Neural progenitor cell (in vitro differentiated cells): ENCODE data around the gene ERO1B. TPM values are rescaled to one million over a fixed set of nuclear protein-coding genes. Genes with fewer than 3 reads are reported as not detected.

Source experiments
- DNase-seq: peaks from one replicate; pipeline ENCODE4 v3.0.0-alpha.2; 2016; ENCODE audit warnings: low spot score
- H2AFZ ChIP-seq: fragments of 200-600 bp; sonication (generic); replicated peaks from 2 replicates; pipeline ENCODE4 v1.6.1; 2016; ENCODE audit warnings: antibody characterized with exemption
- H3F3A ChIP-seq: fragments of 200-600 bp; sonication (generic); 2 replicates; pipeline ENCODE4 v1.6.1; 2016; ENCODE audit warnings: antibody characterized with exemption, low read depth
- H3K27ac ChIP-seq: fragments of 200-600 bp; sonication (generic); 2 replicates; pipeline ENCODE4 v1.5.1; 2016; ENCODE audit warnings: mild to moderate bottlenecking
- H3K27me3 ChIP-seq: fragments of 200-600 bp; sonication (generic); 2 replicates; pipeline ENCODE4 v1.6.1; 2016; ENCODE audit warnings: mild to moderate bottlenecking, moderate library complexity
- H3K36me3 ChIP-seq: fragments of 200-600 bp; sonication (generic); 2 replicates; pipeline ENCODE4 v1.5.1; 2016
- H3K4me1 ChIP-seq: fragments of 200-600 bp; sonication (generic); 2 replicates; pipeline ENCODE4 v1.6.1; 2016; ENCODE audit warnings: mixed run types
- H3K4me2 ChIP-seq: fragments of 200-600 bp; sonication (generic); 2 replicates; pipeline ENCODE4 v1.6.1; 2016
- H3K4me3 ChIP-seq: fragments of 200-600 bp; sonication (generic); 2 replicates; pipeline ENCODE4 v1.5.1; 2016
- H3K79me2 ChIP-seq: fragments of 200-600 bp; sonication (generic); 2 replicates; pipeline ENCODE4 v1.6.1; 2016; ENCODE audit warnings: low read depth
- H3K9ac ChIP-seq: fragments of 200-600 bp; sonication (generic); 2 replicates; pipeline ENCODE4 v1.6.1; 2016
- H3K9me3 ChIP-seq: fragments of 200-600 bp; sonication (generic); 2 replicates; pipeline ENCODE4 v1.5.1; 2016; ENCODE audit warnings: low read depth
- H4K20me1 ChIP-seq: fragments of 200-600 bp; sonication (generic); 2 replicates; pipeline ENCODE4 v1.6.1; 2016; ENCODE audit warnings: low read depth
- H3K27ac Mint-ChIP-seq: 3 replicates; pipeline ENCODE4 v1.8.0; 2021; ENCODE audit warnings: mixed read lengths
- H3K27me3 Mint-ChIP-seq: 2 replicates; pipeline ENCODE4 v1.8.0; 2022; ENCODE audit warnings: low read depth, mild to moderate bottlenecking, inconsistent platforms, moderate library complexity, mixed read lengths; ENCODE audit not compliant: insufficient read depth
- H3K36me3 Mint-ChIP-seq: 3 replicates; pipeline ENCODE4 v1.8.0; 2021; ENCODE audit warnings: mixed read lengths
- H3K4me1 Mint-ChIP-seq: 3 replicates; pipeline ENCODE4 v1.8.0; 2021; ENCODE audit warnings: mixed read lengths
- H3K4me3 Mint-ChIP-seq: 3 replicates; pipeline ENCODE4 v1.8.0; 2021; ENCODE audit warnings: mild to moderate bottlenecking, moderate library complexity, mixed read lengths
- H3K9me3 Mint-ChIP-seq: 3 replicates; pipeline ENCODE4 v1.8.0; 2020; ENCODE audit warnings: mixed read lengths
- EZH2 ChIP-seq: fragments of 200-600 bp; sonication (generic); IDR thresholded peaks from 2 replicates; pipeline ENCODE4 v1.6.1; 2017; ENCODE audit warnings: antibody characterized with exemption, mild to moderate bottlenecking, moderate library complexity
- EZH2phosphoT487 ChIP-seq: fragments of 200-600 bp; sonication (generic); IDR thresholded peaks from 2 replicates; pipeline ENCODE4 v1.6.1; 2017; ENCODE audit warnings: antibody characterized with exemption
- total RNA-seq: library from RNA; depleted of rRNA; stranded (reverse); fragments of >200 nt; gene quantifications from 2 replicates; pipeline ENCODE4 v1.2.3, GENCODE V29; 2015; ENCODE audit warnings: low replicate concordance
- TF ChIP-seq, protein P1 (sequence below): fragments of 200-600 bp; sonication (generic); IDR thresholded peaks from 2 replicates; pipeline ENCODE4 v1.5.1; 2017; ENCODE audit warnings: antibody characterized with exemption, mild to moderate bottlenecking

ERO1B gene
- total RNA-seq, 1 donor from 2014 or later, result 6.7 TPM

DNA sequence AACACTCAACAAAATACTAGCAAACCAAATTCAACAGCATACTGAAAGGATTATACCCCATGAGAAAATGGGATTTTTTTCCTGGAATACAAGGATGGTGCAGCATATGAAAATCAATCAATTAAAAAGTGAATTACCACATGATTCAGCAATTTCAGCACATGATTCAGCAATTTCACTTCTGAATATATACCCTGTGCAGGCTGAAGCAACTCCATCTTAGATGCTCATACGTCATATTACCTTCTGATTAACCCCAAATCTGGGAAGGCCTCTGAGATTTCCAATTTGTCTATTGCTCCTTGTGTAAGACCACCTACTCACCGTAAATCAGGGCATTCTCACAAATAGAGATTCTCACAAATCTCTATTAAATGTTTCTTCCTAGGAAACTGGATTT lies 43.8 kb upstream of the ERO1B start:
- Histone ChIP-seq H3F3A (no peaks in the 10 kb centered on the region), H4K20me1 (no peaks in the 10 kb centered on the region), H3K27me3 (no peaks in the 10 kb centered on the region), H3K36me3 (peaks cover 8% of the 10 kb centered on the region), H3K9me3 (peaks cover 5% of the 10 kb centered on the region), H3K4me3 (no peak overlapping the region), H3K4me2 (no peak overlapping the region), H3K79me2 (no peaks in the 10 kb centered on the region), H3K9ac (no peak overlapping the region), H2AFZ (no peak overlapping the region), H3K4me1 (no peaks in the 10 kb centered on the region), H3K27ac (no peak overlapping the region)
- H3K27me3 Mint-ChIP-seq, result no peaks in the 10 kb centered on the region
- H3K27ac Mint-ChIP-seq, result no peak overlapping the region
- no peaks in the 10 kb centered on the region for H3K4me1 Mint-ChIP-seq
- H3K9me3 Mint-ChIP-seq, result peaks cover 23% of the 10 kb centered on the region
- no peak for DNase-seq
- H3K4me3 Mint-ChIP-seq, result no peak overlapping the region
- no peaks in the 10 kb centered on the region for H3K36me3 Mint-ChIP-seq
- TF ChIP-seq EZH2, result no peak
- no peak for TF ChIP-seq EZH2phosphoT487

DNA sequence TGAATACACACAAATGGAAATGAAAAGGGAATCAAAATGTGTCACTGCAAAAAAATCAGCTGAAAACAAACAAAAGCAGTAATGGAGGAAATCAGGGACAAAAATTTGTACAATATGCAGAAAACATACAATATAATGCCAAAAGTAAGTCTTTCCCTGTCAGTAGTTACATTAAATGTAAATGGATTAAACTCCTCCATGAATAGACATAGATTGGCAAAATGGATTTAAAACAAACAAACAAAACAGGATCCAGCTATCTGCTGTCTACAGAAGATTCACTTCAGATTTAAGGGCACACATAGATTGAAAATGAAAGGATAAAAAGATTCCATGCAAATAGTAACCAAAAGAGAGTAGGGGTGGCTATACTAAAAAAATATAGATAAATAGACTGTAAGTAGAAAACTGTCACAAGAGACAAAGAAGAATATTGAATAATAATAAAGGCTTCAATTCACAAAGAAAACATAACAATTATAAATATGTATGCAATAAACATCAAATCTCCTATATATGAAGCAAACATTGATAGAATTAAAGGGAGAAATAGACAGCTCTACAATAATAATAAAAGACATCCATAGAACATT lies 42.2 kb upstream of the ERO1B start:
- no peak for DNase-seq
- H3K36me3 Mint-ChIP-seq, result no peaks in the 10 kb centered on the region
- no peak for TF ChIP-seq EZH2
- TF ChIP-seq, protein P1, sequence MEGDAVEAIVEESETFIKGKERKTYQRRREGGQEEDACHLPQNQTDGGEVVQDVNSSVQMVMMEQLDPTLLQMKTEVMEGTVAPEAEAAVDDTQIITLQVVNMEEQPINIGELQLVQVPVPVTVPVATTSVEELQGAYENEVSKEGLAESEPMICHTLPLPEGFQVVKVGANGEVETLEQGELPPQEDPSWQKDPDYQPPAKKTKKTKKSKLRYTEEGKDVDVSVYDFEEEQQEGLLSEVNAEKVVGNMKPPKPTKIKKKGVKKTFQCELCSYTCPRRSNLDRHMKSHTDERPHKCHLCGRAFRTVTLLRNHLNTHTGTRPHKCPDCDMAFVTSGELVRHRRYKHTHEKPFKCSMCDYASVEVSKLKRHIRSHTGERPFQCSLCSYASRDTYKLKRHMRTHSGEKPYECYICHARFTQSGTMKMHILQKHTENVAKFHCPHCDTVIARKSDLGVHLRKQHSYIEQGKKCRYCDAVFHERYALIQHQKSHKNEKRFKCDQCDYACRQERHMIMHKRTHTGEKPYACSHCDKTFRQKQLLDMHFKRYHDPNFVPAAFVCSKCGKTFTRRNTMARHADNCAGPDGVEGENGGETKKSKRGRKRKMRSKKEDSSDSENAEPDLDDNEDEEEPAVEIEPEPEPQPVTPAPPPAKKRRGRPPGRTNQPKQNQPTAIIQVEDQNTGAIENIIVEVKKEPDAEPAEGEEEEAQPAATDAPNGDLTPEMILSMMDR, result no peak
- TF ChIP-seq EZH2phosphoT487, result no peak

DNA sequence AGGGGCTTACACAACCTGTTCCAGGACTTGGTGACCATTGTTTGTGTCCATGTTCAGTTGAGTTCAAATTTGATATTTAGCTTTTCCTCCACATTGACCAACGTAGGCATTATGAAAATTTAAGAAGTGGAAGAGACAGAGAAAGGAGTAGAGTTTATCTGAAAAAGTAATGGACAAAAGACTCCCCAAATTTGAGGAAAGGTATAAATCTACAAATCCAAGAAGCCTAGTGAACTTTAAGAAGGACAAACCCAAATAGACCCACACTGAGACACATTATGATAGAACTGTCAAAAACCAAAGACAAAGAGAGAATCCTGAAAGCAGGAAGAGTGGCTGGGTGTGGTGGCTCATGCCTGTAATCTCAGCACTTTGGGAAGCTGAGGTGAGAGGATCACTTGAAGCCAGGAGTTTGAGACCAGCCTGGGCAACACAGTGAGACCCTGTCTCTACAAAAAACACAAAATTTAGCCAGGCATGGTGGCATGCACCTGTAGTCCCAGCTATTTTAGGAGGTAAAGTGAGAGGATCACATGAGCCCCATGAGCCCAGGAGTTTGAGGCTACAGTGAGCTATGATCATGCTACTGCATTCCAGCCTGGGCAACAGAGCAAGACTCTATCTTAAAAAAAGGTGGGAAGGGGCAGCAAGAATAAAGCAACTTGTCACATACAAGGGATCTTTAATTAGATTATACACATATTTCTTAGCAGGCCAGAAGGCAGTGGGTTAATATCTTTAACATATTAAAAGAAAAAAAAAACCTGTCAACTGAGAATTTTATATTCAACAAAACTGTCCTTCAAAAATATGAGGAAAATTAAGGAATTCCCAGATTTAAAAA lies 41.0 kb upstream of the ERO1B start:
- Histone ChIP-seq H3K9ac (no peak overlapping the region), H3K4me3 (no peak overlapping the region), H3K4me1 (no peaks in the 10 kb centered on the region), H2AFZ (no peak overlapping the region), H3K4me2 (no peak overlapping the region), H3K36me3 (peaks cover 8% of the 10 kb centered on the region), H3K27me3 (no peaks in the 10 kb centered on the region), H3F3A (no peaks in the 10 kb centered on the region), H3K9me3 (peaks cover 5% of the 10 kb centered on the region), H3K79me2 (no peaks in the 10 kb centered on the region), H4K20me1 (no peaks in the 10 kb centered on the region), H3K27ac (no peak overlapping the region)
- DNase-seq, result no peak
- H3K9me3 Mint-ChIP-seq, result peaks cover 23% of the 10 kb centered on the region
- TF ChIP-seq EZH2phosphoT487 (no peak), EZH2 (no peak)
- TF ChIP-seq, protein P1, result no peak
- no peaks in the 10 kb centered on the region for H3K27me3 Mint-ChIP-seq
- no peaks in the 10 kb centered on the region for H3K36me3 Mint-ChIP-seq
- no peak overlapping the region for H3K4me3 Mint-ChIP-seq
- H3K27ac Mint-ChIP-seq, result no peak overlapping the region
- H3K4me1 Mint-ChIP-seq, result no peaks in the 10 kb centered on the region

More for the DNA sequence above, 42.2 kb upstream of the ERO1B start:
- Histone ChIP-seq H3K27me3 (no peaks in the 10 kb centered on the region), H3F3A (no peaks in the 10 kb centered on the region), H2AFZ (no peak overlapping the region), H3K36me3 (peaks cover 8% of the 10 kb centered on the region), H3K79me2 (no peaks in the 10 kb centered on the region), H3K4me1 (no peaks in the 10 kb centered on the region), H3K4me2 (no peak overlapping the region), H3K27ac (no peak overlapping the region), H3K9ac (no peak overlapping the region), H4K20me1 (no peaks in the 10 kb centered on the region), H3K4me3 (no peak overlapping the region), H3K9me3 (peaks cover 5% of the 10 kb centered on the region)
- Mint-ChIP-seq H3K4me1 (no peaks in the 10 kb centered on the region), H3K9me3 (peaks cover 23% of the 10 kb centered on the region), H3K4me3 (no peak overlapping the region), H3K27ac (no peak overlapping the region), H3K27me3 (no peaks in the 10 kb centered on the region)

DNA sequence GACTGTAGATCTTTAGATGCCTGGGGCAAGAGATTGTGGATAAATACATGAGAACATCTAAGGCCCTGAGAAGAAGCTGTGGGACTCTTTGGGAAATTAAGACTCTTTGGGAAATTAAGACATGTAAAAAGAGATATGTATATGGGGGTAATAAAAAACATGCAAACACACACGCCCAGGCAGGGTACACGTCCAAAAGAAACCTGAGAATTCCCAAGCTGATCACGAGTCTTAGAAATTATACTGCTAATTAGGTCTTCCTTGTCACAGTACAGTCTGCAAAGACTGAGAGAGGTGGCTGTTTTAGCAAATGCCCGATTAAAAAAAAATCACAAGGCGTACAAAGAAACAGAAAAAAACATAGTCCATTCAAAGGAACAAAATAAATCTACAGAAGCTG lies 39.3 kb upstream of the ERO1B start:
- no peak overlapping the region for H3K4me3 Mint-ChIP-seq

More for the DNA sequence above, 39.3 kb upstream of the ERO1B start:
- Histone ChIP-seq H3K27me3 (no peaks in the 10 kb centered on the region), H3K36me3 (peaks cover 8% of the 10 kb centered on the region), H3K79me2 (no peaks in the 10 kb centered on the region), H3K4me3 (no peak overlapping the region), H2AFZ (no peak overlapping the region), H3K27ac (no peak overlapping the region), H3K9ac (no peak overlapping the region), H3F3A (no peaks in the 10 kb centered on the region), H3K4me1 (no peaks in the 10 kb centered on the region), H3K9me3 (peaks cover 5% of the 10 kb centered on the region), H4K20me1 (no peaks in the 10 kb centered on the region), H3K4me2 (no peak overlapping the region)
- no peak overlapping the region for H3K27ac Mint-ChIP-seq
- peaks cover 23% of the 10 kb centered on the region for H3K9me3 Mint-ChIP-seq
- H3K27me3 Mint-ChIP-seq, result no peaks in the 10 kb centered on the region
- no peaks in the 10 kb centered on the region for H3K4me1 Mint-ChIP-seq
- no peaks in the 10 kb centered on the region for H3K36me3 Mint-ChIP-seq
- TF ChIP-seq EZH2phosphoT487 (no peak), EZH2 (no peak)
- TF ChIP-seq, protein P1, result no peak
- no peak for DNase-seq
